ENCODE results near the gene SLA2.
"Not testable (repeated sequence)": the region's sequence is repeated elsewhere in the genome, so short reads cannot be mapped to it uniquely, and the experiment has no call there.

SLA2 gene

GRCh38 chr20:36645998-36646397 lies at the start of gene SLA2:
SLA2 (minus strand) TSS chr20:36646196; CDS start chr20:36641335, 4,861 bp downstream.
- DNase-seq (ENCODE audit: low spot score): no peak

- not testable (repeated sequence) for DNase-seq (ENCODE audit: low spot score)
Measured at GRCh38 chr20:36695467-36695866, 49.5 kb upstream of the SLA2 start.

GRCh38 chr20:36688630-36689029 lies 42.6 kb upstream of the SLA2 start:
- no peak for DNase-seq (ENCODE audit: low spot score)

GRCh38 chr20:36687850-36688249 lies 41.9 kb upstream of the SLA2 start:
- no peak for DNase-seq (ENCODE audit: low spot score)

- DNase-seq (ENCODE audit: low spot score): no peak
Measured at GRCh38 chr20:36686944-36687343, 40.9 kb upstream of the SLA2 start.

- DNase-seq (ENCODE audit: low spot score): no peak
Measured at GRCh38 chr20:36686504-36686903, 40.5 kb upstream of the SLA2 start.

- no peak for DNase-seq (ENCODE audit: low spot score)
Measured at GRCh38 chr20:36684747-36685146, 38.8 kb upstream of the SLA2 start.

- no peak for DNase-seq (ENCODE audit: low spot score)
Measured at GRCh38 chr20:36682311-36682710, 36.3 kb upstream of the SLA2 start.

GRCh38 chr20:36677422-36677771 lies 31.4 kb upstream of the SLA2 start:
- DNase-seq (ENCODE audit: low spot score): no peak

- no peak for DNase-seq (ENCODE audit: low spot score)
Measured at GRCh38 chr20:36676701-36677421, 30.9 kb upstream of the SLA2 start.

GRCh38 chr20:36675545-36675944 lies 29.5 kb upstream of the SLA2 start:
- not testable (repeated sequence) for DNase-seq (ENCODE audit: low spot score)

- no peak for DNase-seq (ENCODE audit: low spot score)
Measured at GRCh38 chr20:36672991-36673390, 27.0 kb upstream of the SLA2 start.

GRCh38 chr20:36670665-36671357 lies 24.8 kb upstream of the SLA2 start:
- no peak for DNase-seq (ENCODE audit: low spot score)

- DNase-seq (ENCODE audit: low spot score): no peak
Measured at GRCh38 chr20:36666181-36666740, 20.3 kb upstream of the SLA2 start.

- no peak for DNase-seq (ENCODE audit: low spot score)
Measured at GRCh38 chr20:36663031-36663430, 17.0 kb upstream of the SLA2 start.

- no peak for DNase-seq (ENCODE audit: low spot score)
Measured at GRCh38 chr20:36658300-36658699, 12.3 kb upstream of the SLA2 start.

- DNase-seq (ENCODE audit: low spot score): no peak
Measured at GRCh38 chr20:36656733-36657132, 10.7 kb upstream of the SLA2 start.

GRCh38 chr20:36655004-36655403 lies 9.0 kb upstream of the SLA2 start:
- no peak for DNase-seq (ENCODE audit: low spot score)

GRCh38 chr20:36654506-36654905 lies 8.5 kb upstream of the SLA2 start:
- DNase-seq (ENCODE audit: low spot score): no peak

- no peak for DNase-seq (ENCODE audit: low spot score)
Measured at GRCh38 chr20:36653456-36653855, 7.5 kb upstream of the SLA2 start.

GRCh38 chr20:36647196-36648121 lies 1.5 kb upstream of the SLA2 start:
- DNase-seq (ENCODE audit: low spot score): no peak

- DNase-seq (ENCODE audit: low spot score): no peak
Measured at GRCh38 chr20:36646678-36647077, 682 bp upstream of the SLA2 start.
